ENCODE measurements around the gene SLC6A3.

The SLC6A3 gene

GRCh38 chr5:1370006-1370405 lies 75.2 kb downstream of the SLC6A3 start:
- DNase-seq (ENCODE audit: low spot score) = no peak
- TF ChIP-seq CTCF (IDR thresholded peaks at IDR 0.05; ENCODE audit: borderline replicate concordance, control extremely low read depth, extremely low read depth, insufficient read depth, missing control alignments) = no peak
- in situ Hi-C loops (cut with MboI; ENCODE audit: low sequenced_read_pairs, unreplicated experiment) = no loop called here

- DNase-seq (ENCODE audit: low spot score) = no peak
- no peak for TF ChIP-seq CTCF (IDR thresholded peaks at IDR 0.05; ENCODE audit: borderline replicate concordance, control extremely low read depth, extremely low read depth, insufficient read depth, missing control alignments)
- in situ Hi-C loops (cut with MboI; ENCODE audit: low sequenced_read_pairs, unreplicated experiment) = no loop called here
These were observed 76.5 kb downstream of the SLC6A3 start for GRCh38 chr5:1368756-1369155.

- in situ Hi-C loops (cut with MboI; ENCODE audit: low sequenced_read_pairs, unreplicated experiment) = no loop called here
- no peak for TF ChIP-seq CTCF (IDR thresholded peaks at IDR 0.05; ENCODE audit: borderline replicate concordance, control extremely low read depth, extremely low read depth, insufficient read depth, missing control alignments)
- no peak for DNase-seq (ENCODE audit: low spot score)
These were observed 77.0 kb downstream of the SLC6A3 start for GRCh38 chr5:1368236-1368635.

- in situ Hi-C loops (cut with MboI; ENCODE audit: low sequenced_read_pairs, unreplicated experiment) = no loop called here
- peak; percentile 34 for DNase-seq (ENCODE audit: low spot score)
- no peak for TF ChIP-seq CTCF (IDR thresholded peaks at IDR 0.05; ENCODE audit: borderline replicate concordance, control extremely low read depth, extremely low read depth, insufficient read depth, missing control alignments)
These were observed 78.1 kb downstream of the SLC6A3 start for GRCh38 chr5:1367149-1367548.

- TF ChIP-seq CTCF (IDR thresholded peaks at IDR 0.05; ENCODE audit: borderline replicate concordance, control extremely low read depth, extremely low read depth, insufficient read depth, missing control alignments) = no peak
- DNase-seq (ENCODE audit: low spot score) = peak; percentile 70
- in situ Hi-C loops (cut with MboI; ENCODE audit: low sequenced_read_pairs, unreplicated experiment) = no loop called here
These were observed 78.7 kb downstream of the SLC6A3 start for GRCh38 chr5:1366514-1366913.

GRCh38 chr5:1364211-1364610 lies 81.0 kb downstream of the SLC6A3 start:
- in situ Hi-C loops (cut with MboI; ENCODE audit: low sequenced_read_pairs, unreplicated experiment) = no loop called here
- DNase-seq (ENCODE audit: low spot score) = no peak

More at GRCh38 chr5:1364211-1364610, 81.0 kb downstream of the SLC6A3 start:
- TF ChIP-seq CTCF (IDR thresholded peaks at IDR 0.05; ENCODE audit: borderline replicate concordance, control extremely low read depth, extremely low read depth, insufficient read depth, missing control alignments) = no peak
